Measurements from ENCODE around the gene ERC2.

Gene ERC2

DNA sequence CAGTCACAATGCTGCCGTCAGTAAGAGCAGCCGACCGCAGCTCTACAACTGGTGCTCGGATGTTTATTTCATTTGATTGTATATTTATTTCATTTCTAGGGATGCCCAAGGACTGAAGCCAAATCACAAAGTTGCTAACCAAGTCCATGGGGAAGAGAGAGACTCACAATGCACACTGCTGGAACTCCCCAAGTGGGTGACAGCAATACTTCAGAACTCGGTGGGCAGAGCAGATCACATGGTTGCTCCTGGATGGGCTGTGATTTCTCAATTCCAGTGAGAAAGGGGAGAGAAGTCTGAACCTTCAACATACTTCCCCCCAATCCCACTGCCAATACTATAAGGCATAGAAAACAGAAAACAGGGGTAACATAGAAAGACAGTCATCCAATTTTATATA lies 715.4 kb downstream of the ERC2 start:
- H3K9me3 ChIP-seq (ENCODE audit: insufficient read depth, low read depth, low read length), result no peaks in the 10 kb centered on the region
- H3K27me3 ChIP-seq (ENCODE audit: insufficient read depth, low read length, poor library complexity, severe bottlenecking), result no peaks in the 10 kb centered on the region
- H3K4me2 ChIP-seq (ENCODE audit: low read depth, low read length, poor library complexity, severe bottlenecking), result no peak overlapping the region
- no peaks in the 10 kb centered on the region for H3K36me3 ChIP-seq (ENCODE audit: insufficient read depth, low read length)
- H3K79me2 ChIP-seq (ENCODE audit: insufficient read depth, low read length), result no peaks in the 10 kb centered on the region
- no peaks in the 10 kb centered on the region for H3K9me2 ChIP-seq (replicated peaks; ENCODE audit: low read depth, low read length)
- no peak for TF ChIP-seq EZH2phosphoT487 (IDR thresholded peaks at IDR 0.05; ENCODE audit: borderline replicate concordance)
- TF ChIP-seq, protein P1, sequence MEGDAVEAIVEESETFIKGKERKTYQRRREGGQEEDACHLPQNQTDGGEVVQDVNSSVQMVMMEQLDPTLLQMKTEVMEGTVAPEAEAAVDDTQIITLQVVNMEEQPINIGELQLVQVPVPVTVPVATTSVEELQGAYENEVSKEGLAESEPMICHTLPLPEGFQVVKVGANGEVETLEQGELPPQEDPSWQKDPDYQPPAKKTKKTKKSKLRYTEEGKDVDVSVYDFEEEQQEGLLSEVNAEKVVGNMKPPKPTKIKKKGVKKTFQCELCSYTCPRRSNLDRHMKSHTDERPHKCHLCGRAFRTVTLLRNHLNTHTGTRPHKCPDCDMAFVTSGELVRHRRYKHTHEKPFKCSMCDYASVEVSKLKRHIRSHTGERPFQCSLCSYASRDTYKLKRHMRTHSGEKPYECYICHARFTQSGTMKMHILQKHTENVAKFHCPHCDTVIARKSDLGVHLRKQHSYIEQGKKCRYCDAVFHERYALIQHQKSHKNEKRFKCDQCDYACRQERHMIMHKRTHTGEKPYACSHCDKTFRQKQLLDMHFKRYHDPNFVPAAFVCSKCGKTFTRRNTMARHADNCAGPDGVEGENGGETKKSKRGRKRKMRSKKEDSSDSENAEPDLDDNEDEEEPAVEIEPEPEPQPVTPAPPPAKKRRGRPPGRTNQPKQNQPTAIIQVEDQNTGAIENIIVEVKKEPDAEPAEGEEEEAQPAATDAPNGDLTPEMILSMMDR (conservative IDR thresholded peaks at IDR 0.05; ENCODE audit: low read length), result no peak
- H3F3A ChIP-seq (ENCODE audit: low read depth), result no peaks in the 10 kb centered on the region
- no peak overlapping the region for H3K4me3 ChIP-seq (ENCODE audit: low read length, poor library complexity, severe bottlenecking)
- no peak overlapping the region for H3K9ac ChIP-seq (ENCODE audit: low read depth, low read length, poor library complexity, severe bottlenecking)
- no peaks in the 10 kb centered on the region for H3K4me1 ChIP-seq (ENCODE audit: insufficient read depth, low read length, poor library complexity, severe bottlenecking)
- H4K20me1 ChIP-seq (ENCODE audit: insufficient read depth, low read length, poor library complexity, severe bottlenecking), result no peaks in the 10 kb centered on the region
- no peak overlapping the region for H2AFZ ChIP-seq (ENCODE audit: low read length)

DNA sequence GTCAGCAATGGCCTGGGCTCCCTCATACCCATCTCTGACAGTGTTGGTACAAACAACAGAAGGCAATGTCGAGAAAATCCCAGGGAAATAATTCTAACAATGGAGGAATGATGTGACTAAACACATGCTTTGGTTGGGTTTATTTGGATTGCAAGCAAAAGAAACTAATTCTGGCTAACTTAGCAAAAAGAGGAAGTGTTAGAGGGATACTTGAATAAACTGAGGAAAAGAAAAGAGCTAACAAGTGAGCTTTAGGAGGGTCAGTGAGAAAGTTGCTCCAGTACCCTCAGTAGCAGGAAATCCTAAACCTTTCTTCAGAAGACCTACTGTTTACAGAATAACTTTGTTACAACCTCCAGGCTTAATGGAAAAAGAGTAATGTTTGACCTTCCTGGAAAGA lies 716.5 kb downstream of the ERC2 start:
- no peaks in the 10 kb centered on the region for H3K79me2 ChIP-seq (ENCODE audit: insufficient read depth, low read length)
- TF ChIP-seq EZH2phosphoT487 (IDR thresholded peaks at IDR 0.05; ENCODE audit: borderline replicate concordance), result no peak
- TF ChIP-seq, protein P1 (conservative IDR thresholded peaks at IDR 0.05; ENCODE audit: low read length), result no peak
- no peaks in the 10 kb centered on the region for H3F3A ChIP-seq (ENCODE audit: low read depth)
- H3K9me3 ChIP-seq (ENCODE audit: insufficient read depth, low read depth, low read length), result no peaks in the 10 kb centered on the region
- H3K4me2 ChIP-seq (ENCODE audit: low read depth, low read length, poor library complexity, severe bottlenecking), result no peak overlapping the region
- H3K36me3 ChIP-seq (ENCODE audit: insufficient read depth, low read length), result no peaks in the 10 kb centered on the region
- no peak overlapping the region for H3K9ac ChIP-seq (ENCODE audit: low read depth, low read length, poor library complexity, severe bottlenecking)
- no peak overlapping the region for H3K4me3 ChIP-seq (ENCODE audit: low read length, poor library complexity, severe bottlenecking)
- H3K9me2 ChIP-seq (replicated peaks; ENCODE audit: low read depth, low read length), result no peaks in the 10 kb centered on the region
- no peaks in the 10 kb centered on the region for H3K4me1 ChIP-seq (ENCODE audit: insufficient read depth, low read length, poor library complexity, severe bottlenecking)
- H4K20me1 ChIP-seq (ENCODE audit: insufficient read depth, low read length, poor library complexity, severe bottlenecking), result no peaks in the 10 kb centered on the region
- no peaks in the 10 kb centered on the region for H3K27me3 ChIP-seq (ENCODE audit: insufficient read depth, low read length, poor library complexity, severe bottlenecking)
- no peak overlapping the region for H2AFZ ChIP-seq (ENCODE audit: low read length)

DNA sequence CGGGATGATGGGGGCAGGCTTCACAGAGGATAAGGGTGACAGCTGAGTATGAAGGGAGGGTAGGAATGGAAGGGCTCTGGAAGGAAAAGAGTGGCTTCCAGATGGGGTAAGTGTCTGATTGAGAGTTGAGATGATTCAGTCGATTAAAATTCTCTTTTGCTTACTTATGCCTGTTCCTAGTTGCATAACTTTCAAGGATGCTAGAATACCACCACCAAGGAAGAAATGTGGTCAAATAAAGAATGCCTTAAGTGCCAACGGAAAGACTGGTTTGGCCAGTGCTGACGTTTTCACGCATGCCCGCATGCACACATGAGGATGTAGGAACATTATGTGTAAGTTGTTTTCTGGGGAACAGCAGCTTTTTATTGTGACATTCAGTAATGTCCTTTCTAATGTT lies 717.7 kb downstream of the ERC2 start:
- H3K9ac ChIP-seq (ENCODE audit: low read depth, low read length, poor library complexity, severe bottlenecking), result no peak overlapping the region

More for the DNA sequence above, 717.7 kb downstream of the ERC2 start:
- Histone ChIP-seq H3K9me3 (ENCODE audit: insufficient read depth, low read depth, low read length) (no peaks in the 10 kb centered on the region), H3K9me2 (replicated peaks; ENCODE audit: low read depth, low read length) (no peaks in the 10 kb centered on the region), H4K20me1 (ENCODE audit: insufficient read depth, low read length, poor library complexity, severe bottlenecking) (no peaks in the 10 kb centered on the region), H3K4me1 (ENCODE audit: insufficient read depth, low read length, poor library complexity, severe bottlenecking) (no peaks in the 10 kb centered on the region), H2AFZ (ENCODE audit: low read length) (no peak overlapping the region), H3K27me3 (ENCODE audit: insufficient read depth, low read length, poor library complexity, severe bottlenecking) (no peaks in the 10 kb centered on the region), H3K79me2 (ENCODE audit: insufficient read depth, low read length) (no peaks in the 10 kb centered on the region), H3K36me3 (ENCODE audit: insufficient read depth, low read length) (no peaks in the 10 kb centered on the region), H3K4me3 (ENCODE audit: low read length, poor library complexity, severe bottlenecking) (no peak overlapping the region), H3K4me2 (ENCODE audit: low read depth, low read length, poor library complexity, severe bottlenecking) (no peak overlapping the region), H3F3A (ENCODE audit: low read depth) (no peaks in the 10 kb centered on the region)
- TF ChIP-seq EZH2phosphoT487 (IDR thresholded peaks at IDR 0.05; ENCODE audit: borderline replicate concordance), result no peak
- TF ChIP-seq, protein P1 (conservative IDR thresholded peaks at IDR 0.05; ENCODE audit: low read length), result no peak
